Osteocyte (in vitro differentiated cells): ENCODE results near the gene ARHGAP22. TPM values are rescaled to one million over a fixed set of nuclear protein-coding genes. Genes with fewer than 3 reads are reported as not detected.

ENCODE experiments used
- DNase-seq: peaks from one replicate; pipeline ENCODE4 v3.0.0; 2021; ENCODE audit warnings: mixed read lengths; ENCODE audit not compliant: unreplicated experiment; ENCODE audit errors: extremely low spot score
- H3K27ac Mint-ChIP-seq: one replicate; pipeline ENCODE4 v1.8.0; 2021; ENCODE audit warnings: mild to moderate bottlenecking, mixed read lengths; ENCODE audit not compliant: unreplicated experiment
- H3K27me3 Mint-ChIP-seq: one replicate; pipeline ENCODE4 v1.8.0; 2021; ENCODE audit warnings: mixed read lengths; ENCODE audit not compliant: unreplicated experiment
- H3K36me3 Mint-ChIP-seq: one replicate; pipeline ENCODE4 v1.8.0; 2021; ENCODE audit warnings: mixed read lengths; ENCODE audit not compliant: unreplicated experiment
- H3K4me1 Mint-ChIP-seq: one replicate; pipeline ENCODE4 v1.8.0; 2021; ENCODE audit warnings: mixed read lengths; ENCODE audit not compliant: unreplicated experiment
- H3K4me3 Mint-ChIP-seq: one replicate; pipeline ENCODE4 v1.8.0; 2021; ENCODE audit warnings: mild to moderate bottlenecking, moderate library complexity, mixed read lengths; ENCODE audit not compliant: unreplicated experiment
- H3K9me3 Mint-ChIP-seq: one replicate; pipeline ENCODE4 v1.8.0; 2021; ENCODE audit warnings: mixed read lengths; ENCODE audit not compliant: unreplicated experiment
- CTCF ChIP-seq: fragments of 200-600 bp; sonication (generic); IDR thresholded peaks from 2 replicates; pipeline ENCODE4 v1.5.0; 2021; ENCODE audit warnings: antibody characterized with exemption, mild to moderate bottlenecking, moderate library complexity
- total RNA-seq: library from RNA; stranded (reverse); gene quantifications from 2 replicates; pipeline ENCODE4 v1.2.1, GENCODE V29; 2021

Gene ARHGAP22
- total RNA-seq, 1 donor from 2014 or later: 0.64 TPM

- Mint-ChIP-seq H3K4me3 (no peak overlapping the region), H3K36me3 (peaks cover 2% of the 10 kb centered on the region)
Observed at GRCh38 chr10:48612236-48612943, 7.5 kb upstream of the ARHGAP22 start.

GRCh38 chr10:48611133-48611532, 6.3 kb upstream of the ARHGAP22 start:
- no peak overlapping the region for H3K4me3 Mint-ChIP-seq
- peaks cover 20% of the 10 kb centered on the region for H3K4me1 Mint-ChIP-seq
- TF ChIP-seq CTCF: no peak
- peaks cover under 1% of the 10 kb centered on the region for H3K36me3 Mint-ChIP-seq
- H3K27me3 Mint-ChIP-seq: no peaks in the 10 kb centered on the region
- H3K27ac Mint-ChIP-seq: no peak overlapping the region
- peaks cover 7% of the 10 kb centered on the region for H3K9me3 Mint-ChIP-seq
- DNase-seq: peak; percentile 30

More at GRCh38 chr10:48612236-48612943, 7.5 kb upstream of the ARHGAP22 start:
- peaks cover 9% of the 10 kb centered on the region for H3K9me3 Mint-ChIP-seq
- DNase-seq: peak; percentile 46
- no peak overlapping the region for H3K27ac Mint-ChIP-seq
- no peak for TF ChIP-seq CTCF
- H3K27me3 Mint-ChIP-seq: no peaks in the 10 kb centered on the region
- peaks cover 10% of the 10 kb centered on the region for H3K4me1 Mint-ChIP-seq

- no peak for TF ChIP-seq CTCF
- H3K27ac Mint-ChIP-seq: no peak overlapping the region
- peaks cover 2% of the 10 kb centered on the region for H3K9me3 Mint-ChIP-seq
- H3K4me3 Mint-ChIP-seq: no peak overlapping the region
- DNase-seq: peak; percentile 56
- no peaks in the 10 kb centered on the region for H3K36me3 Mint-ChIP-seq
- no peaks in the 10 kb centered on the region for H3K27me3 Mint-ChIP-seq
- peaks cover 22% of the 10 kb centered on the region for H3K4me1 Mint-ChIP-seq
Observed at GRCh38 chr10:48610585-48611093, 5.8 kb upstream of the ARHGAP22 start.

- H3K4me3 Mint-ChIP-seq: no peak overlapping the region
- no peaks in the 10 kb centered on the region for H3K9me3 Mint-ChIP-seq
- peak; percentile 32 for DNase-seq
- no peak for TF ChIP-seq CTCF
- H3K27ac Mint-ChIP-seq: no peak overlapping the region
- peaks cover 22% of the 10 kb centered on the region for H3K4me1 Mint-ChIP-seq
- H3K27me3 Mint-ChIP-seq: no peaks in the 10 kb centered on the region
- no peaks in the 10 kb centered on the region for H3K36me3 Mint-ChIP-seq
Observed at GRCh38 chr10:48609899-48610584, 5.2 kb upstream of the ARHGAP22 start.

- H3K9me3 Mint-ChIP-seq: no peaks in the 10 kb centered on the region
- H3K27me3 Mint-ChIP-seq: no peaks in the 10 kb centered on the region
- TF ChIP-seq CTCF: no peak
- H3K4me1 Mint-ChIP-seq: peaks cover 22% of the 10 kb centered on the region
- peak; percentile 38 for DNase-seq
- H3K27ac Mint-ChIP-seq: no peak overlapping the region
- no peak overlapping the region for H3K4me3 Mint-ChIP-seq
- H3K36me3 Mint-ChIP-seq: no peaks in the 10 kb centered on the region
Observed at GRCh38 chr10:48609441-48609840, 4.6 kb upstream of the ARHGAP22 start.
